Measurements from ENCODE around the gene ENHO. TPM values are rescaled to one million over a fixed set of nuclear protein-coding genes. Genes with fewer than 3 reads are reported as not detected.

The ENHO gene
- total and polyA plus RNA-seq, 2 of the 8 experiments (the other 6 are each of a cell fraction or from before 2014, with no cell fraction given), result 12.2 to 49.4 TPM

DNA sequence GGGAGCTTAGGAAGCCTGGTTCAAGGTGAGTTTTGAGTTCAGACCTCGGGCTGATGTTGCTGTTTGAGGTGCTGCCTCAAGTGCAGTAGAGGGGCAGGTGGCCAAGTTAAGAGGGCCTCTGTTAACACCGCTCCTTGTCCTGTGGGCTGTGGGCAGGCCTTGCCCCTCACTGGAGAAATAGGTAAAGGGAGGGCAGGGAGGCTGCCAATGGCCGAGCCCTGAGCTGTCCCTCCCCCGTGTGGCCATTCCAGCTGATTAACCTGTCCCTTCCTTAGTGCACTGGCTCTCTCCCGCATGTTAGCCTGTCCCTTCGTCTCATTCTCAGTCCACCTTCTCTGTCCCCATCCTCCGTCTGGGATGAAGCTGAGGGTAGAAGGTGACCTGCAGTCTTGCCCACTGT, 45.3 kb upstream of the ENHO start:
- Histone ChIP-seq H3K4me3 (ENCODE audit: extremely low read depth in 1 of 4, insufficient read depth in 2 of 4, low read depth in 3 of 4, low read length in 4 of 4) (no peak overlapping the region), H2AFZ (ENCODE audit: low read length) (no peak overlapping the region), H4K91ac (replicated peaks; ENCODE audit: insufficient read length, low read length) (no peak overlapping the region), H3K23ac (ENCODE audit: insufficient read length) (no peak overlapping the region), H2BK5ac (ENCODE audit: low read depth, low read length) (no peak overlapping the region), H3K79me2 (ENCODE audit: control insufficient read depth in 1 of 2, insufficient read depth in 2 of 2, low read length in 2 of 2) (no peaks in the 10 kb centered on the region), H3K4me1 (replicated peaks in 1 of 4; ENCODE audit: control insufficient read depth in 3 of 4, insufficient read depth in 4 of 4, low read length in 3 of 4) (peaks cover 9 to 38% (median 15%) of the 10 kb centered on the region in 4 experiments), H3K14ac (ENCODE audit: insufficient read length) (no peak overlapping the region), H3K36me3 (ENCODE audit: control insufficient read depth in 2 of 4, insufficient read depth in 4 of 4, low read length in 3 of 4) (no peaks in the 10 kb centered on the region), H3K27ac (ENCODE audit: low read depth, low read length) (no peak overlapping the region), H2AK5ac (ENCODE audit: low read depth, low read length) (no peak overlapping the region), H3K56ac (replicated peaks; ENCODE audit: insufficient read length, low read depth, low read length) (no peak overlapping the region), H2BK15ac (ENCODE audit: low read length) (0 out of 2 replicates have a peak overlapping the region, but pooled peaks have one; percentile 75), H3K4me2 (ENCODE audit: insufficient read depth in 1 of 2, low read depth in 2 of 2, low read length in 2 of 2) (no peak overlapping the region), H3K4ac (replicated peaks; ENCODE audit: insufficient read length, low read depth, low read length) (no peak overlapping the region), H4K8ac (ENCODE audit: extremely low read depth, insufficient read depth, low read length) (no peak overlapping the region), H3K27me3 (replicated peaks in 1 of 4; ENCODE audit: control insufficient read depth in 3 of 4, extremely low read depth in 1 of 4, insufficient read depth in 3 of 4, low read length in 3 of 4) (peaks cover 0 to 3% (median 3%) of the 10 kb centered on the region in 4 experiments; a peak in 3 of 7 replicates), H3K9me3 (ENCODE audit: insufficient read depth in 2 of 2, low read depth in 1 of 2, low read length in 1 of 2) (no peaks in the 10 kb centered on the region), H4K5ac (ENCODE audit: insufficient read length, low read depth, low read length) (no peak overlapping the region), H3K18ac (ENCODE audit: extremely low read depth, low read length) (0 out of 2 replicates have a peak overlapping the region, but pooled peaks have one; percentile 4), H2BK20ac (ENCODE audit: low read length) (no peak overlapping the region; the same call in 1 of the 2 replicates), H2BK120ac (replicated peaks; ENCODE audit: low read depth, low read length) (no peak overlapping the region), H3K79me1 (ENCODE audit: low read depth, low read length) (no peaks in the 10 kb centered on the region), H2BK12ac (ENCODE audit: low read depth, low read length) (peak overlapping the region; percentile 19; the same call in 1 of the 2 replicates), H4K20me1 (replicated peaks in 1 of 2; ENCODE audit: control insufficient read depth in 1 of 2, insufficient read depth in 2 of 2, low read length in 2 of 2) (no peaks in the 10 kb centered on the region), H3K23me2 (ENCODE audit: low read depth, low read length) (no peaks in the 10 kb centered on the region), H3K9ac (replicated peaks in 1 of 4; ENCODE audit: extremely low read depth in 1 of 4, low read depth in 3 of 4, low read length in 3 of 4) (no peak overlapping the region)
- 77% methylated on average over 7 of the region's 7 CpGs; no CpG with 5 or more reads in 1 of the 2 experiments for WGBS, 2 experiments (ENCODE audit: extremely low coverage in 1 of 2, insufficient coverage in 1 of 2, insufficient read length in 1 of 2, insufficient replicate concordance in 2 of 2, low coverage in 1 of 2, low lambda C conversion rate in 2 of 2, missing lambda C conversion rate in 1 of 2)
- DNase-seq (ENCODE audit: low read depth in 1 of 2, low spot score in 2 of 2) (no peak), FAIRE-seq (no peak)
- TF ChIP-seq PHF8 (conservative IDR thresholded peaks at IDR 0.05; ENCODE audit: low read depth, low read length), result no peak
- ChIA-PET CTCF (ENCODE audit: partially characterized antibody) (interaction anchor here (0.9 to 6.3 kb wide), 10 partner anchors 9 to 67 kb away, joined by 3 to 48 read pairs (median 4); no protein-coding TSS in a partner anchor), POLR2A (ENCODE audit: partially characterized antibody) (interaction anchor here (0.6 kb wide), 1 partner anchor 16 kb away, joined by 3 read pairs; no protein-coding TSS in a partner anchor)
